Measurements from ENCODE around the gene NACA. TPM values are rescaled to one million over a fixed set of nuclear protein-coding genes. Genes with fewer than 3 reads are reported as not detected.

The NACA gene
- total and polyA plus RNA-seq, 2 experiments from 2014 or later, result 1,081 to 2,495 TPM

DNA sequence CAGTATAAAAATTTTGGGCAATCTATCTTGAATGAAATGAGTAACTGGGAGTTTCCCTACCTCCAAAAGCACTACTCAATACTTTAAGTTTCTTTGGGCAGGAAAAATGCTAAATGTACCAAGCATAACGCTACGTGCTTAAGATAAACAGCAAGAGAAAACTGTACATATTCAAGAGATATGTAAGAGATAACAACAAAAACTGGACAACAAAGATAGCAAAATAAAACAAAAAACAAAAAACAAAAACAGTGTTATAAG lies 57.0 kb downstream of the NACA start:
- peaks cover 20% of the 10 kb centered on the region for H3F3A ChIP-seq (replicated peaks; ENCODE audit: low read depth)
- H3K36me3 ChIP-seq (ENCODE audit: insufficient read depth), result peaks cover 81% of the 10 kb centered on the region
- no peaks in the 10 kb centered on the region for H3K4me1 ChIP-seq (ENCODE audit: insufficient read depth)
- Mint-ChIP-seq H3K9me3 (no peaks in the 10 kb centered on the region), H3K4me3 (no peak overlapping the region), H3K36me3 (ENCODE audit: low read depth) (peaks cover 98% of the 10 kb centered on the region), H3K27ac (no peak overlapping the region), H3K4me1 (no peaks in the 10 kb centered on the region), H3K27me3 (ENCODE audit: insufficient read depth, low read depth, poor library complexity) (no peaks in the 10 kb centered on the region)
- no peak overlapping the region for H3K4me2 ChIP-seq
- no peak overlapping the region; the same call in 1 of the 2 replicates for H3K27ac ChIP-seq (ENCODE audit: low read depth)
- TF ChIP-seq, protein P1, sequence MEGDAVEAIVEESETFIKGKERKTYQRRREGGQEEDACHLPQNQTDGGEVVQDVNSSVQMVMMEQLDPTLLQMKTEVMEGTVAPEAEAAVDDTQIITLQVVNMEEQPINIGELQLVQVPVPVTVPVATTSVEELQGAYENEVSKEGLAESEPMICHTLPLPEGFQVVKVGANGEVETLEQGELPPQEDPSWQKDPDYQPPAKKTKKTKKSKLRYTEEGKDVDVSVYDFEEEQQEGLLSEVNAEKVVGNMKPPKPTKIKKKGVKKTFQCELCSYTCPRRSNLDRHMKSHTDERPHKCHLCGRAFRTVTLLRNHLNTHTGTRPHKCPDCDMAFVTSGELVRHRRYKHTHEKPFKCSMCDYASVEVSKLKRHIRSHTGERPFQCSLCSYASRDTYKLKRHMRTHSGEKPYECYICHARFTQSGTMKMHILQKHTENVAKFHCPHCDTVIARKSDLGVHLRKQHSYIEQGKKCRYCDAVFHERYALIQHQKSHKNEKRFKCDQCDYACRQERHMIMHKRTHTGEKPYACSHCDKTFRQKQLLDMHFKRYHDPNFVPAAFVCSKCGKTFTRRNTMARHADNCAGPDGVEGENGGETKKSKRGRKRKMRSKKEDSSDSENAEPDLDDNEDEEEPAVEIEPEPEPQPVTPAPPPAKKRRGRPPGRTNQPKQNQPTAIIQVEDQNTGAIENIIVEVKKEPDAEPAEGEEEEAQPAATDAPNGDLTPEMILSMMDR (conservative IDR thresholded peaks at IDR 0.05; ENCODE audit: low read depth in 2 of 2), result no peak
- TF ChIP-seq STAT1 (IDR thresholded peaks at IDR 0.05; ENCODE audit: unreplicated experiment) (no peak), ZNF114 (CRISPR knock-in tag; IDR thresholded peaks at IDR 0.05) (no peak), CREB1 (CRISPR knock-in tag; IDR thresholded peaks at IDR 0.05; ENCODE audit: low read depth) (no peak), EZH2 (IDR thresholded peaks at IDR 0.05; ENCODE audit: low read depth, unreplicated experiment) (no peak), EZH2phosphoT487 (IDR thresholded peaks at IDR 0.05; ENCODE audit: unreplicated experiment) (no peak), ZNF331 (CRISPR knock-in tag; IDR thresholded peaks at IDR 0.05; ENCODE audit: low read depth) (no peak), POLR2AphosphoS5 (IDR thresholded peaks at IDR 0.05; ENCODE audit: low read depth) (no peak), NANOG (IDR thresholded peaks at IDR 0.05; ENCODE audit: borderline replicate concordance) (no peak), JUNB (IDR thresholded peaks at IDR 0.05; ENCODE audit: unreplicated experiment) (no peak)
- TF ChIP-seq, protein P2, sequence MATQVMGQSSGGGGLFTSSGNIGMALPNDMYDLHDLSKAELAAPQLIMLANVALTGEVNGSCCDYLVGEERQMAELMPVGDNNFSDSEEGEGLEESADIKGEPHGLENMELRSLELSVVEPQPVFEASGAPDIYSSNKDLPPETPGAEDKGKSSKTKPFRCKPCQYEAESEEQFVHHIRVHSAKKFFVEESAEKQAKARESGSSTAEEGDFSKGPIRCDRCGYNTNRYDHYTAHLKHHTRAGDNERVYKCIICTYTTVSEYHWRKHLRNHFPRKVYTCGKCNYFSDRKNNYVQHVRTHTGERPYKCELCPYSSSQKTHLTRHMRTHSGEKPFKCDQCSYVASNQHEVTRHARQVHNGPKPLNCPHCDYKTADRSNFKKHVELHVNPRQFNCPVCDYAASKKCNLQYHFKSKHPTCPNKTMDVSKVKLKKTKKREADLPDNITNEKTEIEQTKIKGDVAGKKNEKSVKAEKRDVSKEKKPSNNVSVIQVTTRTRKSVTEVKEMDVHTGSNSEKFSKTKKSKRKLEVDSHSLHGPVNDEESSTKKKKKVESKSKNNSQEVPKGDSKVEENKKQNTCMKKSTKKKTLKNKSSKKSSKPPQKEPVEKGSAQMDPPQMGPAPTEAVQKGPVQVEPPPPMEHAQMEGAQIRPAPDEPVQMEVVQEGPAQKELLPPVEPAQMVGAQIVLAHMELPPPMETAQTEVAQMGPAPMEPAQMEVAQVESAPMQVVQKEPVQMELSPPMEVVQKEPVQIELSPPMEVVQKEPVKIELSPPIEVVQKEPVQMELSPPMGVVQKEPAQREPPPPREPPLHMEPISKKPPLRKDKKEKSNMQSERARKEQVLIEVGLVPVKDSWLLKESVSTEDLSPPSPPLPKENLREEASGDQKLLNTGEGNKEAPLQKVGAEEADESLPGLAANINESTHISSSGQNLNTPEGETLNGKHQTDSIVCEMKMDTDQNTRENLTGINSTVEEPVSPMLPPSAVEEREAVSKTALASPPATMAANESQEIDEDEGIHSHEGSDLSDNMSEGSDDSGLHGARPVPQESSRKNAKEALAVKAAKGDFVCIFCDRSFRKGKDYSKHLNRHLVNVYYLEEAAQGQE (IDR thresholded peaks at IDR 0.05; ENCODE audit: unreplicated experiment), result no peak
- TF ChIP-seq, protein P3, sequence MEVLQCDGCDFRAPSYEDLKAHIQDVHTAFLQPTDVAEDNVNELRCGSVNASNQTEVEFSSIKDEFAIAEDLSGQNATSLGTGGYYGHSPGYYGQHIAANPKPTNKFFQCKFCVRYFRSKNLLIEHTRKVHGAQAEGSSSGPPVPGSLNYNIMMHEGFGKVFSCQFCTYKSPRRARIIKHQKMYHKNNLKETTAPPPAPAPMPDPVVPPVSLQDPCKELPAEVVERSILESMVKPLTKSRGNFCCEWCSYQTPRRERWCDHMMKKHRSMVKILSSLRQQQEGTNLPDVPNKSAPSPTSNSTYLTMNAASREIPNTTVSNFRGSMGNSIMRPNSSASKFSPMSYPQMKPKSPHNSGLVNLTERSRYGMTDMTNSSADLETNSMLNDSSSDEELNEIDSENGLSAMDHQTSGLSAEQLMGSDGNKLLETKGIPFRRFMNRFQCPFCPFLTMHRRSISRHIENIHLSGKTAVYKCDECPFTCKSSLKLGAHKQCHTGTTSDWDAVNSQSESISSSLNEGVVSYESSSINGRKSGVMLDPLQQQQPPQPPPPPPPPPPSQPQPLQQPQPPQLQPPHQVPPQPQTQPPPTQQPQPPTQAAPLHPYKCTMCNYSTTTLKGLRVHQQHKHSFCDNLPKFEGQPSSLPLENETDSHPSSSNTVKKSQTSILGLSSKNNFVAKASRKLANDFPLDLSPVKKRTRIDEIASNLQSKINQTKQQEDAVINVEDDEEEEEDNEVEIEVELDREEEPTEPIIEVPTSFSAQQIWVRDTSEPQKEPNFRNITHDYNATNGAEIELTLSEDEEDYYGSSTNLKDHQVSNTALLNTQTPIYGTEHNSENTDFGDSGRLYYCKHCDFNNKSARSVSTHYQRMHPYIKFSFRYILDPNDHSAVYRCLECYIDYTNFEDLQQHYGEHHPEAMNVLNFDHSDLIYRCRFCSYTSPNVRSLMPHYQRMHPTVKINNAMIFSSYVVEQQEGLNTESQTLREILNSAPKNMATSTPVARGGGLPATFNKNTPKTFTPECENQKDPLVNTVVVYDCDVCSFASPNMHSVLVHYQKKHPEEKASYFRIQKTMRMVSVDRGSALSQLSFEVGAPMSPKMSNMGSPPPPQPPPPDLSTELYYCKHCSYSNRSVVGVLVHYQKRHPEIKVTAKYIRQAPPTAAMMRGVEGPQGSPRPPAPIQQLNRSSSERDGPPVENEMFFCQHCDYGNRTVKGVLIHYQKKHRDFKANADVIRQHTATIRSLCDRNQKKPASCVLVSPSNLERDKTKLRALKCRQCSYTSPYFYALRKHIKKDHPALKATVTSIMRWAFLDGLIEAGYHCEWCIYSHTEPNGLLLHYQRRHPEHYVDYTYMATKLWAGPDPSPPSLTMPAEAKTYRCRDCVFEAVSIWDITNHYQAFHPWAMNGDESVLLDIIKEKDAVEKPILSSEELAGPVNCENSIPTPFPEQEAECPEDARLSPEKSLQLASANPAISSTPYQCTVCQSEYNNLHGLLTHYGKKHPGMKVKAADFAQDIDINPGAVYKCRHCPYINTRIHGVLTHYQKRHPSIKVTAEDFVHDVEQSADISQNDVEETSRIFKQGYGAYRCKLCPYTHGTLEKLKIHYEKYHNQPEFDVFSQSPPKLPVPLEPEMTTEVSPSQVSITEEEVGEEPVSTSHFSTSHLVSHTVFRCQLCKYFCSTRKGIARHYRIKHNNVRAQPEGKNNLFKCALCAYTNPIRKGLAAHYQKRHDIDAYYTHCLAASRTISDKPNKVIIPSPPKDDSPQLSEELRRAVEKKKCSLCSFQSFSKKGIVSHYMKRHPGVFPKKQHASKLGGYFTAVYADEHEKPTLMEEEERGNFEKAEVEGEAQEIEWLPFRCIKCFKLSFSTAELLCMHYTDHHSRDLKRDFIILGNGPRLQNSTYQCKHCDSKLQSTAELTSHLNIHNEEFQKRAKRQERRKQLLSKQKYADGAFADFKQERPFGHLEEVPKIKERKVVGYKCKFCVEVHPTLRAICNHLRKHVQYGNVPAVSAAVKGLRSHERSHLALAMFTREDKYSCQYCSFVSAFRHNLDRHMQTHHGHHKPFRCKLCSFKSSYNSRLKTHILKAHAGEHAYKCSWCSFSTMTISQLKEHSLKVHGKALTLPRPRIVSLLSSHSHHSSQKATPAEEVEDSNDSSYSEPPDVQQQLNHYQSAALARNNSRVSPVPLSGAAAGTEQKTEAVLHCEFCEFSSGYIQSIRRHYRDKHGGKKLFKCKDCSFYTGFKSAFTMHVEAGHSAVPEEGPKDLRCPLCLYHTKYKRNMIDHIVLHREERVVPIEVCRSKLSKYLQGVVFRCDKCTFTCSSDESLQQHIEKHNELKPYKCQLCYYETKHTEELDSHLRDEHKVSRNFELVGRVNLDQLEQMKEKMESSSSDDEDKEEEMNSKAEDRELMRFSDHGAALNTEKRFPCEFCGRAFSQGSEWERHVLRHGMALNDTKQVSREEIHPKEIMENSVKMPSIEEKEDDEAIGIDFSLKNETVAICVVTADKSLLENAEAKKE (CRISPR knock-in tag; IDR thresholded peaks at IDR 0.05), result no peak
- TF ChIP-seq, protein P4, sequence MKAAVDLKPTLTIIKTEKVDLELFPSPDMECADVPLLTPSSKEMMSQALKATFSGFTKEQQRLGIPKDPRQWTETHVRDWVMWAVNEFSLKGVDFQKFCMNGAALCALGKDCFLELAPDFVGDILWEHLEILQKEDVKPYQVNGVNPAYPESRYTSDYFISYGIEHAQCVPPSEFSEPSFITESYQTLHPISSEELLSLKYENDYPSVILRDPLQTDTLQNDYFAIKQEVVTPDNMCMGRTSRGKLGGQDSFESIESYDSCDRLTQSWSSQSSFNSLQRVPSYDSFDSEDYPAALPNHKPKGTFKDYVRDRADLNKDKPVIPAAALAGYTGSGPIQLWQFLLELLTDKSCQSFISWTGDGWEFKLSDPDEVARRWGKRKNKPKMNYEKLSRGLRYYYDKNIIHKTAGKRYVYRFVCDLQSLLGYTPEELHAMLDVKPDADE (IDR thresholded peaks at IDR 0.05), result no peak
- H3K27me3 ChIP-seq (ENCODE audit: insufficient read depth), result no peaks in the 10 kb centered on the region
- no peak overlapping the region for H2AFZ ChIP-seq
- no peak for ATAC-seq
- no peak for DNase-seq (ENCODE audit: low spot score)
- H3K79me2 ChIP-seq (replicated peaks; ENCODE audit: insufficient read depth), result peaks cover 39% of the 10 kb centered on the region
- peaks cover 52% of the 10 kb centered on the region for H4K20me1 ChIP-seq (replicated peaks; ENCODE audit: insufficient read depth)
- no peak overlapping the region for H3K4me3 ChIP-seq
- H3K9me2 ChIP-seq (ENCODE audit: insufficient read depth), result no peaks in the 10 kb centered on the region
